ENCODE results near the gene ZMYND12.

Gene ZMYND12

GRCh38 chr1:42469727-42470126, 13.9 kb upstream of the ZMYND12 start:
- H3K4me2 ChIP-seq (ENCODE audit: low read length): no peak overlapping the region
- H3K9me3 ChIP-seq (replicated peaks; ENCODE audit: low read length): no peaks in the 10 kb centered on the region
- no peaks in the 10 kb centered on the region for H3K27me3 ChIP-seq (ENCODE audit: control insufficient read depth, insufficient read depth, low read length)
- H3K4me3 ChIP-seq (ENCODE audit: low read length): no peak overlapping the region
- H3K9ac ChIP-seq (ENCODE audit: low read depth, low read length): no peak overlapping the region
- H3K36me3 ChIP-seq (ENCODE audit: insufficient read depth, low read length): no peaks in the 10 kb centered on the region
- no peaks in the 10 kb centered on the region for H3K4me1 ChIP-seq (ENCODE audit: control insufficient read depth, insufficient read depth, low read length)

- no peak overlapping the region for H3K4me2 ChIP-seq (ENCODE audit: low read length)
- H3K9me3 ChIP-seq (replicated peaks; ENCODE audit: low read length): no peaks in the 10 kb centered on the region
- no peak overlapping the region for H3K9ac ChIP-seq (ENCODE audit: low read depth, low read length)
- no peak overlapping the region for H3K4me3 ChIP-seq (ENCODE audit: low read length)
- H3K27me3 ChIP-seq (ENCODE audit: control insufficient read depth, insufficient read depth, low read length): no peaks in the 10 kb centered on the region
- H3K36me3 ChIP-seq (ENCODE audit: insufficient read depth, low read length): no peaks in the 10 kb centered on the region
- H3K4me1 ChIP-seq (ENCODE audit: control insufficient read depth, insufficient read depth, low read length): peaks cover 8% of the 10 kb centered on the region
These were observed 10.2 kb upstream of the ZMYND12 start for GRCh38 chr1:42466030-42466429.

- peak overlapping the region; percentile 76 for H3K9ac ChIP-seq (ENCODE audit: low read depth, low read length)
- peak overlapping the region; percentile 93 for H3K4me2 ChIP-seq (ENCODE audit: low read length)
- peaks cover 8% of the 10 kb centered on the region for H3K4me1 ChIP-seq (ENCODE audit: control insufficient read depth, insufficient read depth, low read length)
- no peaks in the 10 kb centered on the region for H3K9me3 ChIP-seq (replicated peaks; ENCODE audit: low read length)
- H3K27me3 ChIP-seq (ENCODE audit: control insufficient read depth, insufficient read depth, low read length): no peaks in the 10 kb centered on the region
- peak overlapping the region; percentile 80 for H3K4me3 ChIP-seq (ENCODE audit: low read length)
- peaks cover 6% of the 10 kb centered on the region for H3K36me3 ChIP-seq (ENCODE audit: insufficient read depth, low read length)
These were observed 8.1 kb upstream of the ZMYND12 start for GRCh38 chr1:42463921-42464320.

GRCh38 chr1:42462828-42463763, 7.3 kb upstream of the ZMYND12 start, which contains the start of gene CCDC30:
TSS of gene CCDC30 (plus strand) at chr1:42463286. CDS start at chr1:42480552, 17,266 bp downstream.
- Histone ChIP-seq H3K4me2 (ENCODE audit: low read length) (peak within 1 kb of the TSS; percentile 93), H3K27me3 (ENCODE audit: control insufficient read depth, insufficient read depth, low read length) (no peaks in the 10 kb centered on the region), H3K4me3 (ENCODE audit: low read length) (peak within 1 kb of the TSS; percentile 80), H3K9me3 (replicated peaks; ENCODE audit: low read length) (no peaks in the 10 kb centered on the region), H3K4me1 (ENCODE audit: control insufficient read depth, insufficient read depth, low read length) (peaks cover 8% of the 10 kb centered on the region), H3K36me3 (ENCODE audit: insufficient read depth, low read length) (peaks cover 6% of the 10 kb centered on the region), H3K9ac (ENCODE audit: low read depth, low read length) (peak within 1 kb of the TSS; percentile 76)

GRCh38 chr1:42461196-42461595, 5.4 kb upstream of the ZMYND12 start:
- no peaks in the 10 kb centered on the region for H3K9me3 ChIP-seq (replicated peaks; ENCODE audit: low read length)
- H3K9ac ChIP-seq (ENCODE audit: low read depth, low read length): no peak overlapping the region
- no peak overlapping the region for H3K4me3 ChIP-seq (ENCODE audit: low read length)
- no peak overlapping the region for H3K4me2 ChIP-seq (ENCODE audit: low read length)
- H3K36me3 ChIP-seq (ENCODE audit: insufficient read depth, low read length): peaks cover 6% of the 10 kb centered on the region
- H3K27me3 ChIP-seq (ENCODE audit: control insufficient read depth, insufficient read depth, low read length): no peaks in the 10 kb centered on the region
- peaks cover 14% of the 10 kb centered on the region for H3K4me1 ChIP-seq (ENCODE audit: control insufficient read depth, insufficient read depth, low read length)

GRCh38 chr1:42456754-42457089, 900 bp upstream of the ZMYND12 start:
- Histone ChIP-seq H3K27me3 (ENCODE audit: control insufficient read depth, insufficient read depth, low read length) (no peaks in the 10 kb centered on the region), H3K9me3 (replicated peaks; ENCODE audit: low read length) (no peaks in the 10 kb centered on the region), H3K9ac (ENCODE audit: low read depth, low read length) (peak overlapping the region; percentile 93), H3K4me3 (ENCODE audit: low read length) (peak overlapping the region; percentile 99), H3K4me2 (ENCODE audit: low read length) (peak overlapping the region; percentile 100), H3K4me1 (ENCODE audit: control insufficient read depth, insufficient read depth, low read length) (peaks cover 14% of the 10 kb centered on the region), H3K36me3 (ENCODE audit: insufficient read depth, low read length) (peaks cover 6% of the 10 kb centered on the region)

GRCh38 chr1:42454403-42454802, 1.4 kb downstream of the ZMYND12 start:
- H3K9me3 ChIP-seq (replicated peaks; ENCODE audit: low read length): no peaks in the 10 kb centered on the region
- no peak overlapping the region for H3K4me2 ChIP-seq (ENCODE audit: low read length)
- no peak overlapping the region for H3K9ac ChIP-seq (ENCODE audit: low read depth, low read length)
- peaks cover 14% of the 10 kb centered on the region for H3K4me1 ChIP-seq (ENCODE audit: control insufficient read depth, insufficient read depth, low read length)
- H3K27me3 ChIP-seq (ENCODE audit: control insufficient read depth, insufficient read depth, low read length): no peaks in the 10 kb centered on the region
- H3K4me3 ChIP-seq (ENCODE audit: low read length): no peak overlapping the region
- H3K36me3 ChIP-seq (ENCODE audit: insufficient read depth, low read length): no peaks in the 10 kb centered on the region

- Histone ChIP-seq H3K4me2 (ENCODE audit: low read length) (no peak overlapping the region), H3K9ac (ENCODE audit: low read depth, low read length) (no peak overlapping the region), H3K27me3 (ENCODE audit: control insufficient read depth, insufficient read depth, low read length) (no peaks in the 10 kb centered on the region), H3K4me1 (ENCODE audit: control insufficient read depth, insufficient read depth, low read length) (peaks cover 14% of the 10 kb centered on the region), H3K36me3 (ENCODE audit: insufficient read depth, low read length) (no peaks in the 10 kb centered on the region), H3K4me3 (ENCODE audit: low read length) (no peak overlapping the region), H3K9me3 (replicated peaks; ENCODE audit: low read length) (no peaks in the 10 kb centered on the region)
These were observed 2.4 kb downstream of the ZMYND12 start for GRCh38 chr1:42453386-42453785.

GRCh38 chr1:42450061-42450460, 5.8 kb downstream of the ZMYND12 start:
- Histone ChIP-seq H3K27me3 (ENCODE audit: control insufficient read depth, insufficient read depth, low read length) (no peaks in the 10 kb centered on the region), H3K4me1 (ENCODE audit: control insufficient read depth, insufficient read depth, low read length) (no peaks in the 10 kb centered on the region), H3K9ac (ENCODE audit: low read depth, low read length) (no peak overlapping the region), H3K4me3 (ENCODE audit: low read length) (no peak overlapping the region), H3K4me2 (ENCODE audit: low read length) (no peak overlapping the region), H3K36me3 (ENCODE audit: insufficient read depth, low read length) (no peaks in the 10 kb centered on the region), H3K9me3 (replicated peaks; ENCODE audit: low read length) (no peaks in the 10 kb centered on the region)

- no peaks in the 10 kb centered on the region for H3K4me1 ChIP-seq (ENCODE audit: control insufficient read depth, insufficient read depth, low read length)
- H3K9ac ChIP-seq (ENCODE audit: low read depth, low read length): no peak overlapping the region
- H3K27me3 ChIP-seq (ENCODE audit: control insufficient read depth, insufficient read depth, low read length): no peaks in the 10 kb centered on the region
- no peak overlapping the region for H3K4me3 ChIP-seq (ENCODE audit: low read length)
- H3K4me2 ChIP-seq (ENCODE audit: low read length): no peak overlapping the region
- no peaks in the 10 kb centered on the region for H3K9me3 ChIP-seq (replicated peaks; ENCODE audit: low read length)
- no peaks in the 10 kb centered on the region for H3K36me3 ChIP-seq (ENCODE audit: insufficient read depth, low read length)
These were observed 6.6 kb downstream of the ZMYND12 start for GRCh38 chr1:42449256-42449655.

GRCh38 chr1:42442662-42443061, 13.2 kb downstream of the ZMYND12 start:
- Histone ChIP-seq H3K4me1 (ENCODE audit: control insufficient read depth, insufficient read depth, low read length) (peaks cover 11% of the 10 kb centered on the region), H3K4me2 (ENCODE audit: low read length) (no peak overlapping the region), H3K9me3 (replicated peaks; ENCODE audit: low read length) (no peaks in the 10 kb centered on the region), H3K9ac (ENCODE audit: low read depth, low read length) (no peak overlapping the region), H3K36me3 (ENCODE audit: insufficient read depth, low read length) (no peaks in the 10 kb centered on the region), H3K27me3 (ENCODE audit: control insufficient read depth, insufficient read depth, low read length) (peaks cover 4% of the 10 kb centered on the region), H3K4me3 (ENCODE audit: low read length) (no peak overlapping the region)

GRCh38 chr1:42439940-42440339, 15.9 kb downstream of the ZMYND12 start:
- H3K9ac ChIP-seq (ENCODE audit: low read depth, low read length): no peak overlapping the region
- H3K4me2 ChIP-seq (ENCODE audit: low read length): no peak overlapping the region
- H3K9me3 ChIP-seq (replicated peaks; ENCODE audit: low read length): no peaks in the 10 kb centered on the region
- H3K4me3 ChIP-seq (ENCODE audit: low read length): no peak overlapping the region
- peaks cover 11% of the 10 kb centered on the region for H3K4me1 ChIP-seq (ENCODE audit: control insufficient read depth, insufficient read depth, low read length)
- peaks cover 4% of the 10 kb centered on the region for H3K27me3 ChIP-seq (ENCODE audit: control insufficient read depth, insufficient read depth, low read length)
- H3K36me3 ChIP-seq (ENCODE audit: insufficient read depth, low read length): no peaks in the 10 kb centered on the region

All from skeletal muscle satellite cell (primary cell).